CD4-positive, CD25-positive, alpha-beta regulatory T cell (primary cell): ENCODE data around the gene ASB5. TPM values are rescaled to one million over a fixed set of nuclear protein-coding genes. Genes with fewer than 3 reads are reported as not detected.
"Not testable (repeated sequence)": the region's sequence is repeated elsewhere in the genome, so short reads cannot be mapped to it uniquely, and the experiment has no call there.

Experiments
- ATAC-seq, 2 donors: fragments of 150-1000 bp; cut with Tn5 transposase; one replicate each; pipeline ENCODE4 v1.10.0; 2021; ENCODE audit warnings: low read depth in 2 of 2, moderate number of reproducible peaks in 2 of 2, moderate library complexity in 1 of 2
- DNase-seq, 3 donors: peaks; one replicate each; pipeline versions ENCODE4 v3.0.0 to v3.0.0-alpha.2; 2012 to 2022; ENCODE audit warnings: mixed read lengths in 1 of 3
- H3K27ac ChIP-seq: one replicate; pipeline ENCODE4 v1.7.0; 2013; ENCODE audit warnings: mild to moderate bottlenecking, low read length; ENCODE audit not compliant: insufficient read depth, poor library complexity, severe bottlenecking
- H3K27me3 ChIP-seq: one replicate; pipeline ENCODE4 v1.7.0; 2013; ENCODE audit warnings: low read length; ENCODE audit not compliant: control insufficient read depth, insufficient read depth
- H3K36me3 ChIP-seq: one replicate; pipeline ENCODE4 v1.7.0; 2013; ENCODE audit warnings: mild to moderate bottlenecking, low read length, moderate library complexity; ENCODE audit not compliant: control insufficient read depth, insufficient read depth
- H3K4me1 ChIP-seq: 2 replicates; pipeline ENCODE4 v1.7.0; 2013; ENCODE audit warnings: mild to moderate bottlenecking, low read length; ENCODE audit not compliant: insufficient read depth, control insufficient read depth, poor library complexity, severe bottlenecking
- H3K4me3 ChIP-seq: one replicate; pipeline ENCODE4 v1.7.0; 2013; ENCODE audit warnings: low read depth, mild to moderate bottlenecking, low read length, moderate library complexity
- H3K9me3 ChIP-seq, 2 experiments: 1 replicate in 1 of 2; 2 replicates in 1 of 2; pipeline ENCODE4 v1.7.0; 2013; ENCODE audit warnings: low read length in 2 of 2, mild to moderate bottlenecking in 1 of 2, moderate library complexity in 1 of 2; ENCODE audit not compliant: control insufficient read depth in 2 of 2
- H3K27ac Mint-ChIP-seq, 3 donors: one replicate each; pipeline ENCODE4 v1.8.0; 2020 to 2022; ENCODE audit warnings: mild to moderate bottlenecking in 3 of 3, mixed read lengths in 3 of 3, moderate library complexity in 2 of 3
- H3K27me3 Mint-ChIP-seq: one replicate; pipeline ENCODE4 v1.8.0; 2022; ENCODE audit warnings: mild to moderate bottlenecking, mixed read lengths
- H3K36me3 Mint-ChIP-seq: one replicate; pipeline ENCODE4 v1.8.0; 2020; ENCODE audit warnings: mixed read lengths
- H3K4me1 Mint-ChIP-seq, 4 donors: one replicate each; pipeline ENCODE4 v1.8.0; 2020 to 2022; ENCODE audit warnings: mixed read lengths in 4 of 4, mild to moderate bottlenecking in 1 of 4
- H3K4me3 Mint-ChIP-seq, 4 donors: one replicate each; pipeline ENCODE4 v1.8.0; 2020 to 2022; ENCODE audit warnings: mild to moderate bottlenecking in 4 of 4, mixed read lengths in 4 of 4, moderate library complexity in 3 of 4
- H3K9me3 Mint-ChIP-seq, 7 donors: one replicate each; pipeline ENCODE4 v1.8.0; 2020 to 2022; ENCODE audit warnings: mixed read lengths in 7 of 7, mild to moderate bottlenecking in 3 of 7, moderate library complexity in 2 of 7
- polyA plus RNA-seq, 4 donors: library from polyadenylated mRNA; unstranded; fragments of 300-500 nt; fragmentation: Illumina TruSeq; gene quantifications; one replicate each; pipeline ENCODE4 v1.2.3, GENCODE V29; 2021
- total RNA-seq: library from RNA; stranded (reverse); gene quantifications from one replicate; pipeline ENCODE4 v1.2.3, GENCODE V29; 2022

Gene ASB5
- total and polyA plus RNA-seq, 5 donors from 2014 or later, result not detected

- H3K4me1 Mint-ChIP-seq, DNase-seq, H3K27ac ChIP-seq, H3K9me3 Mint-ChIP-seq, H3K27ac Mint-ChIP-seq, H3K36me3 Mint-ChIP-seq, H3K4me1 ChIP-seq, H3K9me3 ChIP-seq, H3K4me3 Mint-ChIP-seq, H3K4me3 ChIP-seq, H3K36me3 ChIP-seq, ATAC-seq, H3K27me3 ChIP-seq: not testable (repeated sequence)
- H3K27me3 Mint-ChIP-seq, result peaks cover 26% of the 10 kb centered on the region
Measured at GRCh38 chr4:176212351-176212750, 56.7 kb downstream of the ASB5 start.

- ATAC-seq (no peak), DNase-seq (no peak)
- peaks cover 26% of the 10 kb centered on the region for H3K27me3 Mint-ChIP-seq
- H3K4me1 ChIP-seq, result no peaks in the 10 kb centered on the region
- H3K36me3 ChIP-seq, result no peaks in the 10 kb centered on the region
- H3K9me3 ChIP-seq, result no peaks in the 10 kb centered on the region
- no peak overlapping the region for H3K4me3 ChIP-seq
- peaks cover 10% of the 10 kb centered on the region for H3K27me3 ChIP-seq
- H3K4me1 Mint-ChIP-seq, result no peaks in the 10 kb centered on the region
- H3K27ac Mint-ChIP-seq, result no peak overlapping the region
- no peaks in the 10 kb centered on the region for H3K36me3 Mint-ChIP-seq
- H3K4me3 Mint-ChIP-seq, result no peak overlapping the region
- H3K9me3 Mint-ChIP-seq, result peaks cover 0 to 5% (median 0%) of the 10 kb centered on the region in 7 donors
- H3K27ac ChIP-seq, result no peak overlapping the region
Measured at GRCh38 chr4:176210579-176211296, 58.3 kb downstream of the ASB5 start.

- Histone ChIP-seq H3K9me3 (no peaks in the 10 kb centered on the region), H3K27ac (no peak overlapping the region), H3K36me3 (no peaks in the 10 kb centered on the region), H3K27me3 (peaks cover 10% of the 10 kb centered on the region), H3K4me1 (no peaks in the 10 kb centered on the region), H3K4me3 (no peak overlapping the region)
- Mint-ChIP-seq H3K27ac (no peak overlapping the region), H3K9me3 (peaks cover 0 to 5% (median 0%) of the 10 kb centered on the region in 7 donors), H3K36me3 (no peaks in the 10 kb centered on the region), H3K27me3 (peaks cover 30% of the 10 kb centered on the region), H3K4me1 (peaks cover 0 to 2% (median 0%) of the 10 kb centered on the region in 4 donors), H3K4me3 (no peak overlapping the region)
- DNase-seq, result no peak
- no peak for ATAC-seq
Measured at GRCh38 chr4:176210101-176210500, 58.9 kb downstream of the ASB5 start.

GRCh38 chr4:176209535-176209934 is 59.5 kb downstream of the ASB5 start:
- Histone ChIP-seq H3K4me1 (no peaks in the 10 kb centered on the region), H3K36me3 (no peaks in the 10 kb centered on the region), H3K9me3 (no peaks in the 10 kb centered on the region), H3K4me3 (no peak overlapping the region), H3K27me3 (peaks cover 10% of the 10 kb centered on the region), H3K27ac (no peak overlapping the region)
- H3K36me3 Mint-ChIP-seq, result no peaks in the 10 kb centered on the region
- H3K4me1 Mint-ChIP-seq, result peaks cover 0 to 2% (median 0%) of the 10 kb centered on the region in 4 donors
- peaks cover 32% of the 10 kb centered on the region for H3K27me3 Mint-ChIP-seq
- H3K27ac Mint-ChIP-seq, result no peak overlapping the region
- DNase-seq (no peak), ATAC-seq (no peak)
- H3K4me3 Mint-ChIP-seq, result no peak overlapping the region
- H3K9me3 Mint-ChIP-seq, result peaks cover 0 to 5% (median 0%) of the 10 kb centered on the region in 7 donors

- no peak overlapping the region for H3K27ac Mint-ChIP-seq
- Histone ChIP-seq H3K27me3 (peaks cover 10% of the 10 kb centered on the region), H3K27ac (no peak overlapping the region), H3K4me3 (no peak overlapping the region), H3K4me1 (no peaks in the 10 kb centered on the region), H3K36me3 (no peaks in the 10 kb centered on the region), H3K9me3 (no peaks in the 10 kb centered on the region)
- peaks cover 0 to 5% (median 0%) of the 10 kb centered on the region in 7 donors for H3K9me3 Mint-ChIP-seq
- no peak for ATAC-seq
- H3K4me1 Mint-ChIP-seq, result peaks cover 0 to 2% (median 0%) of the 10 kb centered on the region in 4 donors
- H3K4me3 Mint-ChIP-seq, result no peak overlapping the region
- DNase-seq, result no peak
- peaks cover 36% of the 10 kb centered on the region for H3K27me3 Mint-ChIP-seq
- no peaks in the 10 kb centered on the region for H3K36me3 Mint-ChIP-seq
Measured at GRCh38 chr4:176207839-176208238, 61.2 kb downstream of the ASB5 start.

GRCh38 chr4:176205299-176205698 is 63.7 kb downstream of the ASB5 start:
- Mint-ChIP-seq H3K9me3 (no peaks in the 10 kb centered on the region), H3K27me3 (peaks cover 32% of the 10 kb centered on the region), H3K4me3 (no peak overlapping the region), H3K27ac (no peak overlapping the region), H3K36me3 (no peaks in the 10 kb centered on the region), H3K4me1 (peaks cover 0 to 2% (median 0%) of the 10 kb centered on the region in 4 donors)
- Histone ChIP-seq H3K36me3 (no peaks in the 10 kb centered on the region), H3K4me3 (no peak overlapping the region), H3K9me3 (no peaks in the 10 kb centered on the region), H3K4me1 (no peaks in the 10 kb centered on the region), H3K27ac (no peak overlapping the region), H3K27me3 (peaks cover 7% of the 10 kb centered on the region)
- DNase-seq (no peak), ATAC-seq (no peak)

GRCh38 chr4:176198316-176198903 is 70.6 kb downstream of the ASB5 start:
- ATAC-seq (no peak), DNase-seq (no peak)
- Mint-ChIP-seq H3K27me3 (peaks cover 33% of the 10 kb centered on the region), H3K27ac (no peak overlapping the region), H3K4me1 (peaks cover 0 to 12% (median 7%) of the 10 kb centered on the region in 4 donors), H3K4me3 (peak overlapping the region in 1 of 4 donors; percentile 7), H3K36me3 (no peaks in the 10 kb centered on the region), H3K9me3 (no peaks in the 10 kb centered on the region)
- Histone ChIP-seq H3K36me3 (no peaks in the 10 kb centered on the region), H3K9me3 (no peaks in the 10 kb centered on the region), H3K27me3 (peaks cover 8% of the 10 kb centered on the region), H3K4me3 (no peak overlapping the region), H3K27ac (no peak overlapping the region), H3K4me1 (peaks cover 10% of the 10 kb centered on the region)
